ENCODE results near the gene NHLH2.

NHLH2 gene

GRCh38 chr1:115837740-115838421, 3.0 kb downstream of the NHLH2 start:
- DNase-seq (ENCODE audit: low read depth), result no peak

- no peak for DNase-seq (ENCODE audit: low read depth)
Measured at GRCh38 chr1:115837341-115837739, 3.6 kb downstream of the NHLH2 start.

GRCh38 chr1:115833856-115834255, 7.1 kb downstream of the NHLH2 start:
- no peak for DNase-seq (ENCODE audit: low read depth)

GRCh38 chr1:115832651-115833050, 8.3 kb downstream of the NHLH2 start:
- DNase-seq (ENCODE audit: low read depth), result no peak

- DNase-seq (ENCODE audit: low read depth), result no peak
Measured at GRCh38 chr1:115830963-115831362, 10.0 kb downstream of the NHLH2 start.

GRCh38 chr1:115829947-115830346, 11.0 kb downstream of the NHLH2 start:
- DNase-seq (ENCODE audit: low read depth), result no peak

GRCh38 chr1:115829023-115829674, 11.8 kb downstream of the NHLH2 start:
- peak; percentile 72 for DNase-seq (ENCODE audit: low read depth)

- no peak for DNase-seq (ENCODE audit: low read depth)
Measured at GRCh38 chr1:115828101-115829022, 12.6 kb downstream of the NHLH2 start.

- DNase-seq (ENCODE audit: low read depth), result no peak
Measured at GRCh38 chr1:115827452-115828044, 13.4 kb downstream of the NHLH2 start.

- DNase-seq (ENCODE audit: low read depth), result no peak
Measured at GRCh38 chr1:115826628-115827027, 14.3 kb downstream of the NHLH2 start.

GRCh38 chr1:115822117-115822516, 18.8 kb downstream of the NHLH2 start:
- no peak for DNase-seq (ENCODE audit: low read depth)

- DNase-seq (ENCODE audit: low read depth), result no peak
Measured at GRCh38 chr1:115815694-115816093, 25.2 kb downstream of the NHLH2 start.

GRCh38 chr1:115814685-115815398, 26.1 kb downstream of the NHLH2 start:
- no peak for DNase-seq (ENCODE audit: low read depth)

- no peak for DNase-seq (ENCODE audit: low read depth)
Measured at GRCh38 chr1:115813727-115814126, 27.2 kb downstream of the NHLH2 start.

- no peak for DNase-seq (ENCODE audit: low read depth)
Measured at GRCh38 chr1:115811140-115811828, 29.6 kb downstream of the NHLH2 start.

- DNase-seq (ENCODE audit: low read depth), result no peak
Measured at GRCh38 chr1:115810609-115811008, 30.3 kb downstream of the NHLH2 start.

GRCh38 chr1:115809847-115810246, 31.1 kb downstream of the NHLH2 start:
- no peak for DNase-seq (ENCODE audit: low read depth)

GRCh38 chr1:115809076-115809475, 31.9 kb downstream of the NHLH2 start:
- no peak for DNase-seq (ENCODE audit: low read depth)

- peak; percentile 79 for DNase-seq (ENCODE audit: low read depth)
Measured at GRCh38 chr1:115807723-115808122, 33.2 kb downstream of the NHLH2 start.

GRCh38 chr1:115805597-115805996, 35.3 kb downstream of the NHLH2 start:
- DNase-seq (ENCODE audit: low read depth), result no peak

- no peak for DNase-seq (ENCODE audit: low read depth)
Measured at GRCh38 chr1:115802416-115802815, 38.5 kb downstream of the NHLH2 start.
